ENCODE results near the gene RXRA.

GRCh38 chr9:134460206-134460605, 134.0 kb downstream of the RXRA start:
- TF ChIP-seq POLR2A (IDR thresholded peaks at IDR 0.05; ENCODE audit: low read length), result no peak
- TF ChIP-seq GATA1 (IDR thresholded peaks at IDR 0.05; ENCODE audit: low read depth, low read length), result no peak
